ENCODE data around the gene GRIN2A.

GRIN2A gene

DNA sequence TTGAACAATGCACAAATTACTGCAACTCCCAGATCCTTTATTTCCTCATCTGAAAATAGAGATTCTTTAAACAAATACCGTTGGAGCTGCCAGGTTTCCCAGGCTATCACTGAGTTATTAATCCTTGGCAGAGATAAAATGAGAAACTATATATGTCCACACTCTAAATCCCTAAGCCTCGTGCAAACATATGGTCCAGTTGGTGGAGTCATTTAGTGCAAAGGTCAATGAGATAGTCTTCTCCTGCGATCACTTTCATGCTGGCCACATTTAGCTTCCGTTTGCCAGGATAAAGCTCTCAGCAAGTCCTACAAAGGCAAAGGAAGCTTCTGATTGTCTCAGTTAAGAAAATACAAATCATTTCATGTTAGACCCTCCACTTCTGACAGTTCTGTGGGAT, 11.0 kb downstream of the GRIN2A start:
- Histone ChIP-seq H3K4me3 (ENCODE audit: insufficient read length, low read depth) (no peak overlapping the region), H3K9ac (ENCODE audit: insufficient read length, low read depth) (no peak overlapping the region), H3K9me3 (ENCODE audit: insufficient read depth, low read length) (no peaks in the 10 kb centered on the region), H3K27me3 (ENCODE audit: insufficient read depth, insufficient read length) (no peaks in the 10 kb centered on the region), H3K4me1 (ENCODE audit: insufficient read depth, insufficient read length) (no peaks in the 10 kb centered on the region), H3K36me3 (ENCODE audit: insufficient read depth, insufficient read length, low read length) (no peaks in the 10 kb centered on the region)
- no peak for TF ChIP-seq ZNF274 (IDR thresholded peaks at IDR 0.05; ENCODE audit: low read depth, low read length)
- no peak for TF ChIP-seq YY1 (IDR thresholded peaks at IDR 0.05; ENCODE audit: insufficient read depth, insufficient read length)
- no peak for TF ChIP-seq SUZ12 (IDR thresholded peaks at IDR 0.05; ENCODE audit: extremely low read depth, insufficient read depth, insufficient read length)
- no peak for DNase-seq (ENCODE audit: low read depth, low spot score)

DNA sequence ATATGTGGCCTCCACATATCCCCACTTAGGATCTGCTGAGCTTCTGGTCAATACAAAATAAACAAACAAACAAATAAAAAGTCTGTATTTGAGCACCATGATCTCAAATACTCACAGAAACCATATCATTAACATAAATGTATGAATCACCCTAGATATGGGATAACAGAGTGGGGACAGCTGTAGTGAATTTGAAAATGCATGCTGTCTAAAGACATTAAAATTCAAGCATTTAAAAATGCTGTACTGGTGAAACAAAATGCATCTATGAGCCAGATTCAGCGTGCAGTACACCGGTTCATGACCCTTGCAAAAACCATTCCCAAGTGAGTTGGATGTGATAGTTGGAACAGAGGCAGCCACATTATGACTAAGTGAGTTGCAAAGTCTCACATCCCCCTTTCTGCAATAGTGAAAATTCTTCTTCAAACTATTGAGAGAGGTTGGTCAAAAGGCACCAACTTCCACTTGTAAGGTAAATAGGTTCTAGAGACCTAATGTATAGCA, 12.3 kb downstream of the GRIN2A start:
- Histone ChIP-seq H3K36me3 (ENCODE audit: insufficient read depth, insufficient read length, low read length) (no peaks in the 10 kb centered on the region), H3K9me3 (ENCODE audit: insufficient read depth, low read length) (no peaks in the 10 kb centered on the region), H3K9ac (ENCODE audit: insufficient read length, low read depth) (no peak overlapping the region), H3K27me3 (ENCODE audit: insufficient read depth, insufficient read length) (no peaks in the 10 kb centered on the region), H3K4me1 (ENCODE audit: insufficient read depth, insufficient read length) (no peaks in the 10 kb centered on the region), H3K4me3 (ENCODE audit: insufficient read length, low read depth) (no peak overlapping the region)
- no peak for DNase-seq (ENCODE audit: low read depth, low spot score)
- TF ChIP-seq ZNF274 (IDR thresholded peaks at IDR 0.05; ENCODE audit: low read depth, low read length), result no peak
- no peak for TF ChIP-seq SUZ12 (IDR thresholded peaks at IDR 0.05; ENCODE audit: extremely low read depth, insufficient read depth, insufficient read length)
- no peak for TF ChIP-seq YY1 (IDR thresholded peaks at IDR 0.05; ENCODE audit: insufficient read depth, insufficient read length)

GRCh38 chr16:10169031-10169430, 13.2 kb downstream of the GRIN2A start:
- TF ChIP-seq YY1 (IDR thresholded peaks at IDR 0.05; ENCODE audit: insufficient read depth, insufficient read length), result no peak
- no peak for TF ChIP-seq SUZ12 (IDR thresholded peaks at IDR 0.05; ENCODE audit: extremely low read depth, insufficient read depth, insufficient read length)
- no peak for TF ChIP-seq ZNF274 (IDR thresholded peaks at IDR 0.05; ENCODE audit: low read depth, low read length)
- H3K4me1 ChIP-seq (ENCODE audit: insufficient read depth, insufficient read length), result no peaks in the 10 kb centered on the region

GRCh38 chr16:10168258-10168657, 14.0 kb downstream of the GRIN2A start:
- DNase-seq (ENCODE audit: low read depth, low spot score), result no peak
- no peak for TF ChIP-seq ZNF274 (IDR thresholded peaks at IDR 0.05; ENCODE audit: low read depth, low read length)
- no peak for TF ChIP-seq YY1 (IDR thresholded peaks at IDR 0.05; ENCODE audit: insufficient read depth, insufficient read length)
- TF ChIP-seq SUZ12 (IDR thresholded peaks at IDR 0.05; ENCODE audit: extremely low read depth, insufficient read depth, insufficient read length), result no peak
- Histone ChIP-seq H3K36me3 (ENCODE audit: insufficient read depth, insufficient read length, low read length) (no peaks in the 10 kb centered on the region), H3K4me3 (ENCODE audit: insufficient read length, low read depth) (no peak overlapping the region), H3K9me3 (ENCODE audit: insufficient read depth, low read length) (no peaks in the 10 kb centered on the region), H3K9ac (ENCODE audit: insufficient read length, low read depth) (no peak overlapping the region), H3K27me3 (ENCODE audit: insufficient read depth, insufficient read length) (no peaks in the 10 kb centered on the region), H3K4me1 (ENCODE audit: insufficient read depth, insufficient read length) (no peaks in the 10 kb centered on the region)

More at GRCh38 chr16:10169031-10169430, 13.2 kb downstream of the GRIN2A start:
- Histone ChIP-seq H3K27me3 (ENCODE audit: insufficient read depth, insufficient read length) (no peaks in the 10 kb centered on the region), H3K36me3 (ENCODE audit: insufficient read depth, insufficient read length, low read length) (no peaks in the 10 kb centered on the region), H3K9ac (ENCODE audit: insufficient read length, low read depth) (no peak overlapping the region), H3K4me3 (ENCODE audit: insufficient read length, low read depth) (no peak overlapping the region), H3K9me3 (ENCODE audit: insufficient read depth, low read length) (no peaks in the 10 kb centered on the region)
- DNase-seq (ENCODE audit: low read depth, low spot score), result no peak

DNA sequence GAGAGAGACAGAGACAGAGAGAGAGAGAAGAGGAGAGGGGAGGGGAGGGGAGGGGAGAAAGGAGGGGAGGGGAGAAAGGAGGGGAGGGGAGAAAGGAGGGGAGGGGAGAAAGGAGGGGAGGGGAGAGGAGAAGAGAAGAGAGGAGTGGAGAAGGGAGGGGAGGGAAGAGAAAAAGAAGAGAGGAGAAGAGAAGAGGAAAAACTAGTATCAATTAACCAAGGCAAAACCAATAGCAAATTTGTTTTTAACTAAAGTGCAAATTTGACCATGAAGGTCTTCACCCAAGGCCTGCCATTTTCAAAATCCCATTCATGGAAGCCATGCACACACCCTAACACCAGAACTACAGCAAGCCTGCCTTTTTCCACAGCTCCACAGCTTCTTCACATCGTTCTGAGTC, 16.6 kb downstream of the GRIN2A start:
- Histone ChIP-seq H3K36me3 (ENCODE audit: insufficient read depth, insufficient read length, low read length) (no peaks in the 10 kb centered on the region), H3K27me3 (ENCODE audit: insufficient read depth, insufficient read length) (no peaks in the 10 kb centered on the region), H3K9ac (ENCODE audit: insufficient read length, low read depth) (no peak overlapping the region), H3K9me3 (ENCODE audit: insufficient read depth, low read length) (0 out of 2 replicates have a peak, but pooled peaks cover 5% of the 10 kb centered on the region), H3K4me3 (ENCODE audit: insufficient read length, low read depth) (no peak overlapping the region), H3K4me1 (ENCODE audit: insufficient read depth, insufficient read length) (no peaks in the 10 kb centered on the region)
- no peak for DNase-seq (ENCODE audit: low read depth, low spot score)
- TF ChIP-seq ZNF274 (IDR thresholded peaks at IDR 0.05; ENCODE audit: low read depth, low read length) (no peak), YY1 (IDR thresholded peaks at IDR 0.05; ENCODE audit: insufficient read depth, insufficient read length) (no peak), SUZ12 (IDR thresholded peaks at IDR 0.05; ENCODE audit: extremely low read depth, insufficient read depth, insufficient read length) (no peak)

DNA sequence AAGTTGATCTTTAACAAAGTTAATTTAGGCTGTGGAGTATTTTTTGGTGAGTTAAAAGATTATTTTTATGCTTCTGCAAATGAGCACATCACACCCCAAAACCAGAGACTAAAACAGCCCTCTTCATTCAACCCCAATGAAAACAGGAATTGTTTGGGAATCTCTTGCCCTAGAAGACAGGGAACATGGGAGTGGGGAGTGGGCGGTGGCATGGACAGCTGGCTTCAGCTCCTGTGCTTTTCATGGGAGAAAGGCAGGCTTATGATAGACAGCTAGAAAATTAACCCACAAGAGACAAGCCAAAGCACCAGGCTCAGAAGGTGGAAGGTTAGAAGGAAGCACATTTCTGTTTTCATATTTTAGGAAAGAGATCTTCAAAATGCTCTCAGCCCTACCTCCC, 19.2 kb downstream of the GRIN2A start:
- Histone ChIP-seq H3K27me3 (ENCODE audit: insufficient read depth, insufficient read length) (no peaks in the 10 kb centered on the region), H3K9me3 (ENCODE audit: insufficient read depth, low read length) (0 out of 2 replicates have a peak, but pooled peaks cover 5% of the 10 kb centered on the region), H3K4me1 (ENCODE audit: insufficient read depth, insufficient read length) (no peaks in the 10 kb centered on the region), H3K4me3 (ENCODE audit: insufficient read length, low read depth) (no peak overlapping the region), H3K9ac (ENCODE audit: insufficient read length, low read depth) (no peak overlapping the region), H3K36me3 (ENCODE audit: insufficient read depth, insufficient read length, low read length) (no peaks in the 10 kb centered on the region)
- DNase-seq (ENCODE audit: low read depth, low spot score), result no peak
- TF ChIP-seq YY1 (IDR thresholded peaks at IDR 0.05; ENCODE audit: insufficient read depth, insufficient read length), result no peak
- TF ChIP-seq ZNF274 (IDR thresholded peaks at IDR 0.05; ENCODE audit: low read depth, low read length), result no peak
- TF ChIP-seq SUZ12 (IDR thresholded peaks at IDR 0.05; ENCODE audit: extremely low read depth, insufficient read depth, insufficient read length), result no peak

GRCh38 chr16:10156099-10156498, 26.1 kb downstream of the GRIN2A start:
- Histone ChIP-seq H3K36me3 (ENCODE audit: insufficient read depth, insufficient read length, low read length) (no peaks in the 10 kb centered on the region), H3K4me1 (ENCODE audit: insufficient read depth, insufficient read length) (no peaks in the 10 kb centered on the region), H3K4me3 (ENCODE audit: insufficient read length, low read depth) (no peak overlapping the region), H3K9me3 (ENCODE audit: insufficient read depth, low read length) (0 out of 2 replicates have a peak, but pooled peaks cover 4% of the 10 kb centered on the region), H3K9ac (ENCODE audit: insufficient read length, low read depth) (no peak overlapping the region), H3K27me3 (ENCODE audit: insufficient read depth, insufficient read length) (no peaks in the 10 kb centered on the region)
- DNase-seq (ENCODE audit: low read depth, low spot score), result no peak
- TF ChIP-seq YY1 (IDR thresholded peaks at IDR 0.05; ENCODE audit: insufficient read depth, insufficient read length) (no peak), SUZ12 (IDR thresholded peaks at IDR 0.05; ENCODE audit: extremely low read depth, insufficient read depth, insufficient read length) (no peak), ZNF274 (IDR thresholded peaks at IDR 0.05; ENCODE audit: low read depth, low read length) (no peak)

Measured in NT2/D1 (cell line).